Measurements from ENCODE around the gene CILP2. TPM values are rescaled to one million over a fixed set of nuclear protein-coding genes. Genes with fewer than 3 reads are reported as not detected.

The CILP2 gene
- polyA plus RNA-seq, 1 of the 3 experiments (the other 2 are of a cell fraction) = 1.9 TPM

DNA sequence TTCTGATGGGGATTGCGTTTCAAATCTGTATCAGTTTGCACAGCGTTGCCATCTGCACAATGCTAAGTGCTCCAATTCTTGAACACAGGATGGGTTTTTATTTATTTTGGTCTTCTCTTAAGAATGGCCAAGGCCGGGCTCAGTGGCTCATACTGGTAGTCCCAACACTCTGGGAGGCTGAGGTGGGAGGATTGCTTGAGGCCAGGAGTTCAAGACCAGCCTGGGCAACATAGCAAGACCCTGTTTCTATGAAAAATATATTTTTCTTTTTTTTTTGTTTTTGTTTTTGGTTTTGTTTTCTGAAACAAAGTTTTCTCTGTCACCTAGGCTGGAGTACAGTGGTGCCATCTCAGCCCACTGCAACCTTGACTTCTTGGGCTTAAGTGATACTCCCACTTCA, 14.9 kb upstream of the CILP2 start:
- no peak overlapping the region for H3K4me3 ChIP-seq (ENCODE audit: low read depth in 2 of 2, low read length in 1 of 2)
- H3K27me3 ChIP-seq (ENCODE audit: insufficient read depth) = no peaks in the 10 kb centered on the region
- H3K4me2 ChIP-seq = no peak overlapping the region
- H3K9ac ChIP-seq = no peak overlapping the region
- H3K36me3 ChIP-seq (replicated peaks in 1 of 2; ENCODE audit: control insufficient read depth in 1 of 2, insufficient read depth in 2 of 2, low read length in 1 of 2) = peaks cover 19 to 31% of the 10 kb centered on the region in 2 experiments
- TF ChIP-seq ELF1 (IDR thresholded peaks at IDR 0.05) (no peak), POLR2AphosphoS5 (IDR thresholded peaks at IDR 0.05; ENCODE audit: low read depth, low read length) (no peak), RCOR1 (IDR thresholded peaks at IDR 0.05; ENCODE audit: low read length) (no peak), SIN3A (IDR thresholded peaks at IDR 0.05; ENCODE audit: borderline replicate concordance, low read depth, low read length) (no peak), NFIC (IDR thresholded peaks at IDR 0.05; ENCODE audit: borderline replicate concordance) (no peak), SMC3 (IDR thresholded peaks at IDR 0.05; ENCODE audit: low read depth, low read length) (no peak), RFX5 (IDR thresholded peaks at IDR 0.05; ENCODE audit: low read length) (no peak), RAD21 (IDR thresholded peaks at IDR 0.05; ENCODE audit: low read length) (no peak)
- ChIA-PET POLR2A (no interaction called here), CTCF (interaction anchor here (1.2 kb wide), 1 partner anchor 9 kb away, joined by 7 read pairs; no protein-coding TSS in a partner anchor)
- H3K79me2 ChIP-seq (ENCODE audit: insufficient read depth) = peaks cover 76% of the 10 kb centered on the region
- H3F3A ChIP-seq (replicated peaks; ENCODE audit: insufficient read depth) = peaks cover 3% of the 10 kb centered on the region
- no peak for DNase-seq
- H2AFZ ChIP-seq (ENCODE audit: low read depth) = no peak overlapping the region
- no peak overlapping the region for H3K27ac ChIP-seq (ENCODE audit: low read depth in 2 of 2, low read length in 1 of 2)
- H4K20me1 ChIP-seq (ENCODE audit: insufficient read depth) = peaks cover 71% of the 10 kb centered on the region
- WGBS (ENCODE audit: low lambda C conversion rate) = 99% methylated on average over 3 of the region's 3 CpGs
- no peaks in the 10 kb centered on the region for H3K9me3 ChIP-seq
- H3K9me2 ChIP-seq = no peaks in the 10 kb centered on the region
- no peaks in the 10 kb centered on the region; a peak in 1 of 4 replicates for H3K4me1 ChIP-seq (ENCODE audit: control insufficient read depth in 1 of 2, insufficient read depth in 2 of 2, low read depth in 1 of 2, low read length in 1 of 2)

DNA sequence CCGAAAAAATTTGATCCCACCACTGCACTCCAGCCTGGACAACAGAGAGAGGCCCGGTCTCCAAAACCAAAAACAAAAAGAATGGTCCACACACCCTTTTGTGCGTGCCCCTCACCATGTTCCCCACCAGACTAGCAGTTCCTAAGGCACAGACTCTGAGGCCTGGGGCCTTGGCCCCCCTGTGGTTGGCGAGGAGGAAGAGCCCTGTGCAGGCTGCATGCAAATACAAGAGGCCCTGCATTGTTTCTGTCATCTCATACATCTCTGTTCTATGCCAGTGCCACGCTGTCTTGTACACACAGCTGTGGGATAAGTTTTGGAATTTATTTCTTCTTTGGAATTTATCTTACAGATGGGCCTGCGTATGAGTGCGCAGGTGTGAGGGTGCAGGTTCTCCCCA, 14.0 kb upstream of the CILP2 start:
- H3F3A ChIP-seq (replicated peaks; ENCODE audit: insufficient read depth) = peaks cover 3% of the 10 kb centered on the region
- TF ChIP-seq FOXM1 (IDR thresholded peaks at IDR 0.05; ENCODE audit: low read depth) (no peak), CHD2 (IDR thresholded peaks at IDR 0.05; ENCODE audit: low read length, partially characterized antibody) (no peak), RAD21 (IDR thresholded peaks at IDR 0.05; ENCODE audit: low read length) (no peak), NFIC (IDR thresholded peaks at IDR 0.05; ENCODE audit: borderline replicate concordance) (no peak), FOSL2 (IDR thresholded peaks at IDR 0.05; ENCODE audit: borderline replicate concordance, low read depth) (no peak), YY1 (IDR thresholded peaks at IDR 0.05; ENCODE audit: low read depth) (no peak), USF2 (IDR thresholded peaks at IDR 0.05; ENCODE audit: borderline replicate concordance, low read depth, low read length) (no peak), JUND (IDR thresholded peaks at IDR 0.05) (no peak), SMC3 (IDR thresholded peaks at IDR 0.05; ENCODE audit: low read depth, low read length) (no peak), MEF2A (IDR thresholded peaks at IDR 0.05; ENCODE audit: borderline replicate concordance, low read depth) (no peak), USF1 (IDR thresholded peaks at IDR 0.05; ENCODE audit: borderline replicate concordance, low read depth) (no peak), GATA2 (CRISPR knock-in tag; IDR thresholded peaks at IDR 0.05) (no peak), POLR2AphosphoS5 (IDR thresholded peaks at IDR 0.05; ENCODE audit: low read depth, low read length) (no peak), GABPA (IDR thresholded peaks at IDR 0.05; ENCODE audit: low read depth) (no peak)
- TF ChIP-seq, protein P1, sequence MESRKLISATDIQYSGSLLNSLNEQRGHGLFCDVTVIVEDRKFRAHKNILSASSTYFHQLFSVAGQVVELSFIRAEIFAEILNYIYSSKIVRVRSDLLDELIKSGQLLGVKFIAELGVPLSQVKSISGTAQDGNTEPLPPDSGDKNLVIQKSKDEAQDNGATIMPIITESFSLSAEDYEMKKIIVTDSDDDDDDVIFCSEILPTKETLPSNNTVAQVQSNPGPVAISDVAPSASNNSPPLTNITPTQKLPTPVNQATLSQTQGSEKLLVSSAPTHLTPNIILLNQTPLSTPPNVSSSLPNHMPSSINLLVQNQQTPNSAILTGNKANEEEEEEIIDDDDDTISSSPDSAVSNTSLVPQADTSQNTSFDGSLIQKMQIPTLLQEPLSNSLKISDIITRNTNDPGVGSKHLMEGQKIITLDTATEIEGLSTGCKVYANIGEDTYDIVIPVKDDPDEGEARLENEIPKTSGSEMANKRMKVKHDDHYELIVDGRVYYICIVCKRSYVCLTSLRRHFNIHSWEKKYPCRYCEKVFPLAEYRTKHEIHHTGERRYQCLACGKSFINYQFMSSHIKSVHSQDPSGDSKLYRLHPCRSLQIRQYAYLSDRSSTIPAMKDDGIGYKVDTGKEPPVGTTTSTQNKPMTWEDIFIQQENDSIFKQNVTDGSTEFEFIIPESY (IDR thresholded peaks at IDR 0.05; ENCODE audit: borderline replicate concordance, low read depth) = no peak
- TF ChIP-seq, protein P2, sequence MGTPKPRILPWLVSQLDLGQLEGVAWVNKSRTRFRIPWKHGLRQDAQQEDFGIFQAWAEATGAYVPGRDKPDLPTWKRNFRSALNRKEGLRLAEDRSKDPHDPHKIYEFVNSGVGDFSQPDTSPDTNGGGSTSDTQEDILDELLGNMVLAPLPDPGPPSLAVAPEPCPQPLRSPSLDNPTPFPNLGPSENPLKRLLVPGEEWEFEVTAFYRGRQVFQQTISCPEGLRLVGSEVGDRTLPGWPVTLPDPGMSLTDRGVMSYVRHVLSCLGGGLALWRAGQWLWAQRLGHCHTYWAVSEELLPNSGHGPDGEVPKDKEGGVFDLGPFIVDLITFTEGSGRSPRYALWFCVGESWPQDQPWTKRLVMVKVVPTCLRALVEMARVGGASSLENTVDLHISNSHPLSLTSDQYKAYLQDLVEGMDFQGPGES (IDR thresholded peaks at IDR 0.05; ENCODE audit: low read depth, low read length) = no peak
- TF ChIP-seq, protein P3, sequence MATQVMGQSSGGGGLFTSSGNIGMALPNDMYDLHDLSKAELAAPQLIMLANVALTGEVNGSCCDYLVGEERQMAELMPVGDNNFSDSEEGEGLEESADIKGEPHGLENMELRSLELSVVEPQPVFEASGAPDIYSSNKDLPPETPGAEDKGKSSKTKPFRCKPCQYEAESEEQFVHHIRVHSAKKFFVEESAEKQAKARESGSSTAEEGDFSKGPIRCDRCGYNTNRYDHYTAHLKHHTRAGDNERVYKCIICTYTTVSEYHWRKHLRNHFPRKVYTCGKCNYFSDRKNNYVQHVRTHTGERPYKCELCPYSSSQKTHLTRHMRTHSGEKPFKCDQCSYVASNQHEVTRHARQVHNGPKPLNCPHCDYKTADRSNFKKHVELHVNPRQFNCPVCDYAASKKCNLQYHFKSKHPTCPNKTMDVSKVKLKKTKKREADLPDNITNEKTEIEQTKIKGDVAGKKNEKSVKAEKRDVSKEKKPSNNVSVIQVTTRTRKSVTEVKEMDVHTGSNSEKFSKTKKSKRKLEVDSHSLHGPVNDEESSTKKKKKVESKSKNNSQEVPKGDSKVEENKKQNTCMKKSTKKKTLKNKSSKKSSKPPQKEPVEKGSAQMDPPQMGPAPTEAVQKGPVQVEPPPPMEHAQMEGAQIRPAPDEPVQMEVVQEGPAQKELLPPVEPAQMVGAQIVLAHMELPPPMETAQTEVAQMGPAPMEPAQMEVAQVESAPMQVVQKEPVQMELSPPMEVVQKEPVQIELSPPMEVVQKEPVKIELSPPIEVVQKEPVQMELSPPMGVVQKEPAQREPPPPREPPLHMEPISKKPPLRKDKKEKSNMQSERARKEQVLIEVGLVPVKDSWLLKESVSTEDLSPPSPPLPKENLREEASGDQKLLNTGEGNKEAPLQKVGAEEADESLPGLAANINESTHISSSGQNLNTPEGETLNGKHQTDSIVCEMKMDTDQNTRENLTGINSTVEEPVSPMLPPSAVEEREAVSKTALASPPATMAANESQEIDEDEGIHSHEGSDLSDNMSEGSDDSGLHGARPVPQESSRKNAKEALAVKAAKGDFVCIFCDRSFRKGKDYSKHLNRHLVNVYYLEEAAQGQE (IDR thresholded peaks at IDR 0.05; ENCODE audit: low read depth, low read length) = no peak

More for the DNA sequence above, 14.0 kb upstream of the CILP2 start:
- WGBS (ENCODE audit: low lambda C conversion rate) = 96% methylated on average over 7 of the region's 7 CpGs
- peaks cover 72% of the 10 kb centered on the region for H4K20me1 ChIP-seq (ENCODE audit: insufficient read depth)
- H3K36me3 ChIP-seq (replicated peaks in 1 of 2; ENCODE audit: control insufficient read depth in 1 of 2, insufficient read depth in 2 of 2, low read length in 1 of 2) = peaks cover 18 to 30% of the 10 kb centered on the region in 2 experiments
- no peaks in the 10 kb centered on the region for H3K9me3 ChIP-seq
- no peaks in the 10 kb centered on the region for H3K9me2 ChIP-seq
- ChIA-PET POLR2A (no interaction called here), CTCF (interaction anchor here (1.2 kb wide), 1 partner anchor 8 kb away, joined by 7 read pairs; no protein-coding TSS in a partner anchor)
- peaks cover 67% of the 10 kb centered on the region for H3K79me2 ChIP-seq (ENCODE audit: insufficient read depth)
- no peak overlapping the region for H3K9ac ChIP-seq
- no peak for DNase-seq
- no peak overlapping the region for H3K4me2 ChIP-seq
- no peak overlapping the region for H2AFZ ChIP-seq (ENCODE audit: low read depth)
- H3K27ac ChIP-seq (ENCODE audit: low read depth in 2 of 2, low read length in 1 of 2) = no peak overlapping the region
- H3K27me3 ChIP-seq (ENCODE audit: insufficient read depth) = no peaks in the 10 kb centered on the region
- no peak overlapping the region for H3K4me3 ChIP-seq (ENCODE audit: low read depth in 2 of 2, low read length in 1 of 2)
- peaks cover 0 to 2% of the 10 kb centered on the region in 2 experiments; a peak in 1 of 4 replicates for H3K4me1 ChIP-seq (ENCODE audit: control insufficient read depth in 1 of 2, insufficient read depth in 2 of 2, low read depth in 1 of 2, low read length in 1 of 2)
